IMR-90 (cell line): ENCODE data around the gene POU3F2.

ENCODE experiments used
- BHLHE40 ChIP-seq: fragments of 150-350 bp; IDR thresholded peaks from 2 replicates; pipeline ENCODE4 v1.6.1; 2016; ENCODE audit warnings: mild to moderate bottlenecking, low read depth, low read length
- CEBPB ChIP-seq: IDR thresholded peaks from 2 replicates; pipeline ENCODE4 v1.6.1; 2012; ENCODE audit warnings: low read depth, low read length, improper control_type of control experiment
- FOS ChIP-seq: fragments of 150-350 bp; IDR thresholded peaks from 2 replicates; pipeline ENCODE4 v1.6.1; 2016; ENCODE audit warnings: low read depth, low read length
- MAFK ChIP-seq: IDR thresholded peaks from 2 replicates; pipeline ENCODE4 v1.6.1; 2012; ENCODE audit warnings: low read depth, low read length, improper control_type of control experiment
- POLR2A ChIP-seq: IDR thresholded peaks from 2 replicates; pipeline ENCODE4 v1.6.1; 2012; ENCODE audit warnings: mild to moderate bottlenecking, low read depth, low read length
- SMC3 ChIP-seq: fragments of 150-350 bp; IDR thresholded peaks from 2 replicates; pipeline ENCODE4 v1.6.1; 2016; ENCODE audit warnings: low read depth, mild to moderate bottlenecking, antibody characterized with exemption, low read length, moderate library complexity
- TF ChIP-seq, protein P1 (sequence below): conservative IDR thresholded peaks from 2 replicates; pipeline ENCODE4 v1.5.1; 2012; ENCODE audit warnings: mild to moderate bottlenecking, low read depth, low read length, improper control_type of control experiment
- TF ChIP-seq, protein P2 (sequence below): fragments of 150-350 bp; IDR thresholded peaks from 2 replicates; pipeline ENCODE4 v1.6.1; 2017; ENCODE audit warnings: mild to moderate bottlenecking, antibody characterized with exemption, low read length, low read depth

DNA sequence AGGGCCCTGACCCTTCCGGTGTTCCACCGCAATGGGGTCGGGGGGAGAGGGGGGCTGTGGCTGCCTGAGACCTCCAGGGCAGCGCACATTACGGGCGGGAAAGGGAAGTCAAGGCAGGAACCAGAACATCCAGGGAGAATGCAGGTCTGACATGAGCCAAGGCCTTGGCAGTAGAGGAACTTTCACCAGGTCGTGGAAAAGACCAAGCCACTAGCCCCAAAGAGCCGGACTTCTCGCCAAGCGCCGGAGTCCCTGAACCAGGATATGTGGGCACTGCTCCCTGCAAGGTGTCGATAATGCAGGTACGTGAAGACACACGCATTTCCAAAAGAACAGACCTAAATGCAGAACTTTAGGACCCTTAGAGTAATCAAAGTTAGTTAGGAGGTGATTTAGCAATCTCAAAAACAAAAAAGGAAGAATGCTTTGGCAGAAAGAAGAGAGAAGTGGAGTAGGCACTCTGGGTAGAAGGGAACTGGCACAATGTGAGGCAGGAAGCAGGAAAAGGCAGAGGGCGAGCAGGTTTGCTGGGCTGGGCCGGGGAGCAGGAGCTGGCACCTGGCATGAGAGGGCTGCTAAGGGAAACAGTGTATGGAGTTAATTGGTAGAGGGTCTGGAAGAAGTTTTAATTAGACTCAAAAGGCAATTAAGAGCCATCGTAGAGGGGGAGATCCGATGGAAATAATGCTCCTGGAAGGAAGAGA, 14.3 kb downstream of the POU3F2 start:
- TF ChIP-seq, protein P1, sequence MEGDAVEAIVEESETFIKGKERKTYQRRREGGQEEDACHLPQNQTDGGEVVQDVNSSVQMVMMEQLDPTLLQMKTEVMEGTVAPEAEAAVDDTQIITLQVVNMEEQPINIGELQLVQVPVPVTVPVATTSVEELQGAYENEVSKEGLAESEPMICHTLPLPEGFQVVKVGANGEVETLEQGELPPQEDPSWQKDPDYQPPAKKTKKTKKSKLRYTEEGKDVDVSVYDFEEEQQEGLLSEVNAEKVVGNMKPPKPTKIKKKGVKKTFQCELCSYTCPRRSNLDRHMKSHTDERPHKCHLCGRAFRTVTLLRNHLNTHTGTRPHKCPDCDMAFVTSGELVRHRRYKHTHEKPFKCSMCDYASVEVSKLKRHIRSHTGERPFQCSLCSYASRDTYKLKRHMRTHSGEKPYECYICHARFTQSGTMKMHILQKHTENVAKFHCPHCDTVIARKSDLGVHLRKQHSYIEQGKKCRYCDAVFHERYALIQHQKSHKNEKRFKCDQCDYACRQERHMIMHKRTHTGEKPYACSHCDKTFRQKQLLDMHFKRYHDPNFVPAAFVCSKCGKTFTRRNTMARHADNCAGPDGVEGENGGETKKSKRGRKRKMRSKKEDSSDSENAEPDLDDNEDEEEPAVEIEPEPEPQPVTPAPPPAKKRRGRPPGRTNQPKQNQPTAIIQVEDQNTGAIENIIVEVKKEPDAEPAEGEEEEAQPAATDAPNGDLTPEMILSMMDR, result no peak
- TF ChIP-seq MAFK, result no peak
- no peak for TF ChIP-seq POLR2A
- no peak for TF ChIP-seq SMC3
- no peak for TF ChIP-seq FOS
- no peak for TF ChIP-seq CEBPB
- TF ChIP-seq, protein P2, sequence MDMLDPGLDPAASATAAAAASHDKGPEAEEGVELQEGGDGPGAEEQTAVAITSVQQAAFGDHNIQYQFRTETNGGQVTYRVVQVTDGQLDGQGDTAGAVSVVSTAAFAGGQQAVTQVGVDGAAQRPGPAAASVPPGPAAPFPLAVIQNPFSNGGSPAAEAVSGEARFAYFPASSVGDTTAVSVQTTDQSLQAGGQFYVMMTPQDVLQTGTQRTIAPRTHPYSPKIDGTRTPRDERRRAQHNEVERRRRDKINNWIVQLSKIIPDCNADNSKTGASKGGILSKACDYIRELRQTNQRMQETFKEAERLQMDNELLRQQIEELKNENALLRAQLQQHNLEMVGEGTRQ, result no peak
- no peak for TF ChIP-seq BHLHE40
